K562 (cell line): Measurements from ENCODE around the gene TGFA. TPM values are rescaled to one million over a fixed set of nuclear protein-coding genes. Genes with fewer than 3 reads are reported as not detected.

Source experiments
- ATAC-seq: fragments of 200-7000 bp; cut with Tn5 transposase; 3 replicates; pipeline ENCODE4 v1.9.1; 2020; ENCODE audit warnings: moderate library complexity
- BruUV-seq: library from RNA; stranded (reverse); fragments of 400-500 nt; replicated peaks from 2 replicates; lab custom pipeline; 2021; lab: Mats Ljungman, UMichigan
- CTCF ChIA-PET: fragments of 300-600 bp; formaldehyde crosslinking; extraction: SDS; loops from one replicate; lab custom pipeline; 2021; ENCODE audit warnings: low intra/inter-chr PET ratio; lab: Yijun Ruan, JAX
- POLR2A ChIA-PET: fragments of 300-600, 350-650 bp; sonication (Branson Sonifier 250); formaldehyde crosslinking; extraction: SDS; loops from one replicate; lab custom pipeline; 2021; ENCODE audit warnings: antibody characterized with exemption, inconsistent platforms; lab: Yijun Ruan, JAX
- DNase-seq, 4 experiments: peaks; one replicate each; pipeline versions ENCODE4 v3.0.0 to v3.0.0-alpha.2; 2011 to 2018; ENCODE audit warnings: low spot score in 3 of 4, mixed read lengths in 3 of 4; ENCODE audit errors: extremely low read depth in 1 of 4
- FAIRE-seq: peaks from 2 replicates; lab custom pipeline; 2011; peaks lifted over from hg19 to GRCh38; lab: Jason Lieb, UNC
- H2AFZ ChIP-seq: 2 replicates; pipeline ENCODE4 v1.6.0; 2011; ENCODE audit warnings: low read depth, low read length, control low read depth, inconsistent platforms
- H3K27ac ChIP-seq: fragments of 200-600 bp; 3 replicates; pipeline ENCODE4 v1.8.0; 2011; ENCODE audit warnings: low read depth, mild to moderate bottlenecking, control low read depth, inconsistent platforms, low read length, moderate library complexity, mixed read lengths; ENCODE audit errors: extremely low read depth
- H3K27me3 ChIP-seq, 2 experiments: fragments of 300-600 bp in 1 of 2; 2 replicates in 1 of 2; 3 replicates in 1 of 2; pipeline versions ENCODE4 v1.6.0 to v1.8.0; 2011; ENCODE audit warnings: inconsistent platforms in 2 of 2, low read length in 2 of 2, mild to moderate bottlenecking in 1 of 2, mixed read lengths in 1 of 2, moderate library complexity in 1 of 2; ENCODE audit not compliant: control insufficient read depth in 2 of 2, insufficient read depth in 2 of 2
- H3K36me3 ChIP-seq: fragments of 300-600 bp; 3 replicates; pipeline ENCODE4 v1.8.0; 2011; ENCODE audit warnings: mild to moderate bottlenecking, low read length, inconsistent platforms; ENCODE audit not compliant: control insufficient read depth, insufficient read depth
- H3K4me1 ChIP-seq, 2 experiments: fragments of 200-600 bp in 1 of 2; replicated peaks in 1 of 2; 2 replicates in 1 of 2; 3 replicates in 1 of 2; pipeline versions ENCODE4 v1.5.1 to v1.8.0; 2011; ENCODE audit warnings: inconsistent platforms in 2 of 2, low read length in 2 of 2, mild to moderate bottlenecking in 1 of 2, mixed read lengths in 1 of 2, moderate library complexity in 1 of 2; ENCODE audit not compliant: control insufficient read depth in 2 of 2, insufficient read depth in 2 of 2
- H3K4me2 ChIP-seq: 2 replicates; pipeline ENCODE4 v1.6.1; 2011; ENCODE audit warnings: low read length, control low read depth, inconsistent platforms, mixed read lengths; ENCODE audit not compliant: insufficient read depth
- H3K4me3 ChIP-seq: fragments of 200-600 bp; sonication (generic), shearing (Covaris generic); 2 replicates; pipeline ENCODE4 v1.5.1; 2016; ENCODE audit warnings: control low read depth, inconsistent platforms
- H3K79me2 ChIP-seq: fragments of 200-600 bp; 3 replicates; pipeline ENCODE4 v1.8.0; 2011; ENCODE audit warnings: low read length, inconsistent platforms; ENCODE audit not compliant: control insufficient read depth, insufficient read depth
- H3K9ac ChIP-seq, 2 experiments: 2 replicates each; pipeline versions ENCODE4 v1.6.0 to v1.6.1; 2011; ENCODE audit warnings: low read depth in 2 of 2, low read length in 2 of 2, control low read depth in 1 of 2, inconsistent platforms in 1 of 2, mild to moderate bottlenecking in 1 of 2, mixed read lengths in 1 of 2; ENCODE audit not compliant: insufficient read depth in 1 of 2
- H3K9me1 ChIP-seq: one replicate; pipeline ENCODE4 v1.6.0; 2011; ENCODE audit warnings: inconsistent platforms, mild to moderate bottlenecking, low read length, moderate library complexity; ENCODE audit not compliant: control insufficient read depth, insufficient read depth
- H3K9me3 ChIP-seq: replicated peaks from 2 replicates; pipeline ENCODE4 v1.5.1; 2011; ENCODE audit warnings: low read depth, low read length, inconsistent platforms; ENCODE audit not compliant: control insufficient read depth, insufficient read depth
- H4K20me1 ChIP-seq: replicated peaks from 2 replicates; pipeline ENCODE4 v1.6.1; 2011; ENCODE audit warnings: low read length, inconsistent platforms, mixed read lengths; ENCODE audit not compliant: control insufficient read depth, insufficient read depth
- EZH2 ChIP-seq: IDR thresholded peaks from 2 replicates; pipeline ENCODE4 v1.6.1; 2012; ENCODE audit warnings: low read depth, mild to moderate bottlenecking, inconsistent platforms, low read length, borderline replicate concordance
- GABPB2 ChIP-seq: fragments of 250-450 bp; sonication (Bioruptor Pico); conservative IDR thresholded peaks from 2 replicates; pipeline ENCODE4 v1.5.1; 2021; ENCODE audit warnings: mild to moderate bottlenecking
- POLR2H ChIP-seq: IDR thresholded peaks from 2 replicates; pipeline ENCODE4 v1.6.1; 2016; ENCODE audit warnings: missing genetic modification characterization, low read depth, mild to moderate bottlenecking, control low read depth, missing compliant biosample characterization, moderate library complexity
- RBBP5 ChIP-seq: fragments of 200-600 bp; sonication (generic); IDR thresholded peaks from 2 replicates; pipeline ENCODE4 v1.6.1; 2012; ENCODE audit warnings: borderline replicate concordance, mild to moderate bottlenecking, low read length, control low read depth, inconsistent platforms; ENCODE audit not compliant: insufficient read depth, poor library complexity, severe bottlenecking
- RBM34 ChIP-seq: fragments of 200-400 bp; formaldehyde crosslinking; IDR thresholded peaks from 2 replicates; pipeline ENCODE4 v1.6.1; 2018; ENCODE audit warnings: low read length, borderline replicate concordance; ENCODE audit not compliant: insufficient read depth
- ZSCAN29 ChIP-seq: fragments of 450-650 bp; IDR thresholded peaks from 2 replicates; pipeline ENCODE4 v1.6.1; 2017
- WGBS: fragments of 100-300 bp; shearing (Covaris generic); methylation state at CpG from one replicate; pipeline ENCODE4 v1.1.6; 2016; ENCODE audit warnings: low coverage, mixed read lengths; ENCODE audit not compliant: insufficient coverage; ENCODE audit errors: missing lambda C conversion rate; 5-methylcytosine and 5-hydroxymethylcytosine counted together
- in situ Hi-C: fragments of 300-500 bp; cut with MboI; formaldehyde crosslinking; loops from 4 replicates; pipeline ENCODE4 v1.15.0; 2018; ENCODE audit warnings: inconsistent platforms, mixed read lengths
- intact Hi-C: fragments of 100-400 bp; cut with micrococcal nuclease; formaldehyde crosslinking; loops from 2 replicates; pipeline ENCODE4 v1.14.2; 2022
- polyA plus RNA-seq, 8 experiments: library from polyadenylated mRNA; depleted of rRNA in 4 of 8; stranded (reverse) in 5 of 8; unstranded in 3 of 8; fragments of >200 nt; fragmentation: Nextera tagmentation in 2 of 8; fragmentation: Illumina TruSeq in 1 of 8; extraction: Ambion mirVana in 2 of 8; extraction: Trizol in 1 of 8; gene quantifications; 2 replicates each; pipeline versions ENCODE4 v1.2.1 to v1.2.3, GENCODE V29; 2011 to 2014; ENCODE audit warnings: inconsistent platforms in 1 of 8, missing spikeins in 1 of 8
- total RNA-seq, 7 experiments: library from RNA; depleted of rRNA in 6 of 7; stranded (reverse); fragments of >200 nt in 6 of 7; fragmentation: Illumina TruSeq in 2 of 7; extraction: Trizol in 2 of 7; gene quantifications; 2 replicates each; pipeline versions ENCODE4 v1.2.1 to v1.2.3, GENCODE V29; 2011 to 2021; ENCODE audit warnings: low replicate concordance in 1 of 7
- TF ChIP-seq, protein P1 (sequence below): fragments of 250-450 bp; sonication (Bioruptor Pico); IDR thresholded peaks from 2 replicates; pipeline ENCODE4 v1.5.0; 2021; ENCODE audit warnings: mild to moderate bottlenecking, moderate library complexity
- TF ChIP-seq, protein P2 (sequence below), 2 experiments: fragments of 450-650 bp in 1 of 2; sonication (generic) in 1 of 2; formaldehyde crosslinking in 1 of 2; IDR thresholded peaks in 1 of 2; conservative IDR thresholded peaks in 1 of 2; 2 replicates each; pipeline versions ENCODE4 v1.6.1 to v1.8.1; 2016 to 2023; ENCODE audit warnings: mild to moderate bottlenecking in 2 of 2, moderate library complexity in 2 of 2, inconsistent platforms in 1 of 2, missing genetic modification reagents in 1 of 2
- TF ChIP-seq, protein P3 (sequence below), 2 experiments: fragments of 450-650 bp; IDR thresholded peaks; 2 replicates each; pipeline ENCODE4 v1.6.1; 2016

Gene TGFA
- total and polyA plus RNA-seq, 9 of the 15 experiments (the other 6 are each of a cell fraction or from before 2014, with no cell fraction given): not detected

DNA sequence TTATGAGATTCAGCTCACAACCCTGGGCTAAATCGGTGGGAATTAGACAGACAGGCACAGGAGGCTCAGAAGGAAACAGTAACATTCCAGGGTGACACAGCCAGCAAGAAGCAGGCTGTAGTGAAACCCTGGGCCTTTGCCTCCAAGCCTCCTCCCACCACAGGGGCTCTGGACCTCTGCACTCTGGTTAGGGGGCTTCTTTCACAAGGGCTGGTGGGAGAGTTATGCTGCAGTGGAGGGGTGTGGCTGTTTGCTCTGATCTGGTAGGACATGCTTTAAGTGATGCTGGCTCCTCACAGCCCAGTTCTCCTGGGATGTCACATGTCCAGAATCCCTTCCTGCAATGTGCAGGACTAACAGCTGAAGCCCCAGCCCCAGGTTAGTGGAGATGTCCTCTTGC lies 109.9 kb downstream of the TGFA start:
- 0% methylated on average over 1 of the region's 1 CpG for WGBS
- Histone ChIP-seq H3K9ac (no peak overlapping the region), H3K4me3 (no peak overlapping the region), H3K27me3 (peaks cover 4 to 7% of the 10 kb centered on the region in 2 experiments), H4K20me1 (no peaks in the 10 kb centered on the region), H3K27ac (no peak overlapping the region), H3K9me3 (no peaks in the 10 kb centered on the region), H3K79me2 (no peaks in the 10 kb centered on the region), H2AFZ (no peak overlapping the region), H3K36me3 (no peaks in the 10 kb centered on the region), H3K4me1 (no peaks in the 10 kb centered on the region), H3K9me1 (no peaks in the 10 kb centered on the region), H3K4me2 (no peak overlapping the region)
- in situ Hi-C loops (no loop called here), intact Hi-C loops (no loop called here)
- POLR2A ChIA-PET: no interaction called here
- no TSS peak for BruUV-seq
- TF ChIP-seq, protein P1, sequence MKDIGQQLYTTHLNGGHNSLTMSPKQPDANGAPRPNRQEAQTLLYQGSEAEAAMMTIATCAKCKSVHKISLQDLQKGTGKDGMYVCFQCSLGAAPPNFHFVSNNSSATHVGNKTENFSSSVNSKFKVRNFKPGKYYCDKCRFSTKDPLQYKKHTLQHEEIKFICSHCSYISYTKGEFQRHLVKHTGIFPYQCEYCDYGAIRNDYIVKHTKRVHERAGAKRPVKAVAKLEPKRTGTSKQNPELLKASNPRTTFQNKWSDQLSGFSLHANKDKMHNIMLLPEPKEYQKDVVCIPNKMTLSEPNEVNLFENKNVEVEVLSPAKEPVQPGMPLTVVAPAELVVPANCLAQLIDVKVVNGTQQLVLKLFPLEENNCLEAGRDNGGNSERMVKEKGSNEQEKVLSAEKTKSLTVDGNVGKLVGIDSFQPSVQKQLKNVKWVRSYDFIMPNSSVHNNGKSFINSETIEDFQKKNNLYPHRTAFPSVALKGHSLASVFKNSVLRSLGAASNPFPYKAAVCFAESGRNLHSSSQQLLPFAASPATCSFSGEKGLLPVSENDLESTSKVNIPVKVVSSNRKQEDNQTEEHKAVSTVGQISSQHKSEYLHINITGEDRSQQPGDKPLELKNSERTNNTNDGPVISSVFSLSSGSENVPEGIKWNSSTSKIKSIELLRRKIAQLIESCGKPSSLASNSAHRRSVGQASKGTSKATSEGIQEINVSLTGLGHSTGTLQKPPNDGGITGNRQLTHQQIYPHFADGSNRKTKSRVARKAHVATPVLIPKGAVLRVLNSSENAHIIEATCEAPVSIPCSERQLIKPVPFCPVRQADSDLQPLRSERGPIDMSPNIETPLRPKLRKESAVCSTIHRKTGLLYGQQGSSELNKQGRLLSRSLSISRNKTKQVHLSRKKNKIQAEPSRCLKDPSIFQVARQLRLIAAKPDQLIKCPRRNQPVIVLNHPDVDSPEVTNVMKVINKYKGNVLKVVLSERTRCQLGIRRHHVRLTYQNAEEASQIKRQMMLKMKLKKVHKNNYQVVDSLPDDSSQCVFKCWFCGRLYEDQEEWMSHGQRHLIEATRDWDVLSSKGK (CRISPR knock-in tag): no peak
- TF ChIP-seq GABPB2 (CRISPR knock-in tag) (no peak), RBBP5 (no peak), POLR2H (tag) (no peak), RBM34 (no peak), ZSCAN29 (no peak), EZH2 (no peak)
- TF ChIP-seq, protein P2, sequence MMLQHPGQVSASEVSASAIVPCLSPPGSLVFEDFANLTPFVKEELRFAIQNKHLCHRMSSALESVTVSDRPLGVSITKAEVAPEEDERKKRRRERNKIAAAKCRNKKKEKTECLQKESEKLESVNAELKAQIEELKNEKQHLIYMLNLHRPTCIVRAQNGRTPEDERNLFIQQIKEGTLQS (IDR thresholded peaks at IDR 0.05): no peak
- TF ChIP-seq, protein P2 (CRISPR knock-in tag; conservative IDR thresholded peaks at IDR 0.05): no peak
- TF ChIP-seq, protein P3, sequence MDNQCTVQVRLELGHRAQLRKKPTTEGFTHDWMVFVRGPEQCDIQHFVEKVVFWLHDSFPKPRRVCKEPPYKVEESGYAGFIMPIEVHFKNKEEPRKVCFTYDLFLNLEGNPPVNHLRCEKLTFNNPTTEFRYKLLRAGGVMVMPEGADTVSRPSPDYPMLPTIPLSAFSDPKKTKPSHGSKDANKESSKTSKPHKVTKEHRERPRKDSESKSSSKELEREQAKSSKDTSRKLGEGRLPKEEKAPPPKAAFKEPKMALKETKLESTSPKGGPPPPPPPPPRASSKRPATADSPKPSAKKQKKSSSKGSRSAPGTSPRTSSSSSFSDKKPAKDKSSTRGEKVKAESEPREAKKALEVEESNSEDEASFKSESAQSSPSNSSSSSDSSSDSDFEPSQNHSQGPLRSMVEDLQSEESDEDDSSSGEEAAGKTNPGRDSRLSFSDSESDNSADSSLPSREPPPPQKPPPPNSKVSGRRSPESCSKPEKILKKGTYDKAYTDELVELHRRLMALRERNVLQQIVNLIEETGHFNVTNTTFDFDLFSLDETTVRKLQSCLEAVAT (IDR thresholded peaks at IDR 0.05): no peak
- no peak for ATAC-seq
- FAIRE-seq: no peak
- no peak for DNase-seq
- CTCF ChIA-PET: no interaction called here
